COLO668 (cell line): ENCODE measurements around the gene BCAT1.
"Not testable (repeated sequence)": the region's sequence is repeated elsewhere in the genome, so short reads cannot be mapped to it uniquely, and the experiment has no call there.

Source experiments
- DNase-seq: peaks from one replicate; lab custom pipeline; 2025; ENCODE audit not compliant: unreplicated experiment; lab: John Stamatoyannopoulos, UW

The BCAT1 gene

DNA sequence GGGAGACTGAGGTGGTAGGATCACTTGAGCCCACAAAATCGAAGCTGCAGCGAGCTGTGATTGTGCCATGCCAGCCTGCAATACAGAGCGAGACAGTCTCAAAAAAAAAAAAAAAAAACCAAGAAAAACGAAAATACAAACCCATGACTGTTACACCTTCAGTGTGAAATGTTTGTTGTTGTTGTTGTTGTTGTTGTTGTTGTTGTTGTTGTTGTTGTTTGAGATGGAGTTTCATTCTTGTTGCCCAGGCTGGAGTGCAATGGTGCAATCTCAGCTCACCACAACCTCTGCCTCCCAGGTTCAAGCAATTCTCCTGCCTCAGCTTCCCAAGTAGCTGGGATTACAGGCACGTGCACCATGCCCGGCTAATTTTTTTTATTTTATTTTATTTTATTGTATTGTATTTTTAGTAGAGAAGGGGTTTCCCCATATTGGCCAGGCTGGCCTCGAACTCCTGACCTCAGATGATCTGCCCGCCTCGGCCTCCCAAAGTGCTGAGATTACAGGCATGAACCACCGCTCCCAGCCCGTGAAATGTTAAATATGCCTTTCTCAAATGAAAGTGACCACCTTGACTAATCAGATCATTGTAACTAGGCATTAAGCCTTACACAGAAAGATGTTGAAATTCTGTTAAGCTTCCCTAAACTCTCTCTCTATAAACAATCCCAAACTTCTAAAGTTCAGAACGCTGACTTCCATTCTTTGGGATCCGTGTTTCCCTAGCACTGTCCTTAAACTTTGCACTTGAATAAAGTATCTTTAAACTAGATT lies 20.2 kb downstream of the BCAT1 start:
- not testable (repeated sequence) for DNase-seq

DNA sequence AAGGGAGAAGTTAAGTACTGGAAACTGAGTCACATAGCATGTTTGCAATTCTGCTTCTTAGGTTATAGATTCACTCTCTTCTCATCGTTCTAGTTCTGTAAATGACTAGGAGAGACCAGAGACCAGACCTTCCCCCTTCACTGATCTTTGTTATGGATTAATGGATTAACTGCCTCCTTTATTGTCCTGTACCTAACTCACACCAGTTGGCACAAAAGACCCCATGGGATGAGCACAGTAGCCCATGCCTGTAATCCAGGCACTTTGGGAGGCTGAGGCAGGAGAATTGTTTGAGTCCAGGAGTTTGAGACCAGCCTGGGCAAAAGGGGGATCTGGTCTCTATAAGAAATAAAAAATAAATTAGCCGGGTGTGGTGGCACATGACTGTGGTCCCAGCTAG lies 20.8 kb downstream of the BCAT1 start:
- DNase-seq, result no peak

DNA sequence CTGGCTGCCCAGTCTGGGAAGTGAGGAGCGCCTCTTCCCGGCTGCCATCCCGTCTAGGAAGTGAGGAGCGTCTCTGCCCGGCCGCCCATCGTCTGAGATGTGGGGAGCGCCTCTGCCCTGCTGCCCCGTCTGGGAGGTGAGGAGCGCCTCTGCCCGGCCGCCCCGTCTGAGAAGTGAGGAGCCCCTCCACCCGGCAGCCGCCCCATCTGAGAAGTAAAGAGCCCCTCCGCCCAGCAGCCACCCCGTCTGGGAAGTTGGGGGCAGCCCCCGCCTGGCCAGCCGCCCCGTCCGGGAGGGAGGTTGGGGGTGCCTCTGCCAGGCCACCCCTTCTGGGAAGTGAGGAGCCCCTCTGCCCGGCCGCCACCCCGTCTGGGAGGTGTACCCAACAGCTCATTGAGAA lies 22.8 kb downstream of the BCAT1 start:
- DNase-seq, result not testable (repeated sequence)

DNA sequence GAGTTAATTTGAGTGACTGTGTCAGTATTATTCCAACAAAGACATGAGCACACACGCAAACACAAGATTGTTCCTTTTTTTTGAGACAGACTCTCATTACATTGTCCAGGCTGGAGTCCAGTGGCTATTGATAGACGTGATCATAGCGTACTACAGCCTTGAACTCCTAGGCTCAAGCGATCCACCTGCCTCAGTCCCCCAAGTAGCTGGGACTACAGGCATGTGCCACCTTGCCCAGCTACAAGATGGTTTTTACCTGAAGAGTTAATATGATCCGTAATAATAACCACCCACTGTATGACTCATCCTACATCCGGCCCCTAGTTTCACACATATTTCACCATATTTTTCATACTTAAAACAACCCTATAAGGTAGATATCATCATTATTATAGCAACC lies 26.8 kb downstream of the BCAT1 start:
- no peak for DNase-seq

DNA sequence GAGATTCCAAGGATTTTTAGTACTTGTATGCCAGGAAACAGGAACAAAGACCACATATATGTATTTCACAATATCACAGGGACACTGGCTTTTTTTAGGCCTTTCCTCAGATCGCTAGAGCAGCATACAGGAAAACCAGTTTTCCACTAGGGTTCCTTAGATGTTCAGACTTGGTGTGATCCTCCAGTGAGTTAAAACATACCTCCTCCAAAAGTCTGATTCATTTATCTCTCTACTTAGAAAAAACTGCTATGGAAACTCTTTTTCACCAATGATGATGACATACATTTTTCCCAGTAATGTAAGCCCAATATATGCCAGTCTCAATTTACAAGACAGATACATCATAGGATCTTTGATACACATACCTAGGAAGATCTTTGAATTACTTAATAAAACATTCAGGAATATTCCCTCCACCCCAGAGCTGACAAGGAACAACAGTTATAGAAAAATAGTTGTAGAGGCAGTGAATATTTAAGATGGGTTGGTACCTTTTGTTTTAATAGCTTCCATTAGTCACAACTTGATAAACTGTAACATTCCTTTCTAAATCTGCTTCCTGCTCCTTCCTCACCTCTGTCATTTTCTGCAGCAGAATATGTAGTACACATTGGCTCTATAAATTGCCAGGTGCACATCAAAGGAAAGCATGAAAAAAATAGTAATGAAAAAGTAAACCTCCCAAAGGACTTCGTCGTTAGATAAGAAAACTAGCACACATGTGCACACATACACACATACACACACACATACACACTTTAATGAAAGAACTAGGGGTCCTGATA lies 27.5 kb downstream of the BCAT1 start:
- DNase-seq, result no peak

DNA sequence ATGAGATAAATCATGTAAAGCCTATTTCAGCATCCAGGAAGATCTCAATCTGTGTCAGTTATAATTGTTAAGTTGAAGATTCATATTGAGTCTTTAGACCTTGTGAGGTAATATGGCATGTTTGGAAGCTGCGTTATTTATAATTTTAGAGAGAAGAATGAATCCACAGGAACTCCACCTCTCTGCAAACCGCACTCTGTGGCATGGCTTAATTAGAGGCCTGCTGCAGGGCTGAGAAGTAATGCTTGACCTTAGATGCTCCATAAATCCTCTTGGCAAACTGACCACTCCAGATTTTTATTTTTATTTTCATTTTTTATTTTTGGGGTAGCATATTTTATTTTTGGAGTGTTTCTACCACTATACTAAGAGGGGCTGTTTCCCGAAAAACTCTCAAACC lies 28.8 kb downstream of the BCAT1 start:
- no peak for DNase-seq

DNA sequence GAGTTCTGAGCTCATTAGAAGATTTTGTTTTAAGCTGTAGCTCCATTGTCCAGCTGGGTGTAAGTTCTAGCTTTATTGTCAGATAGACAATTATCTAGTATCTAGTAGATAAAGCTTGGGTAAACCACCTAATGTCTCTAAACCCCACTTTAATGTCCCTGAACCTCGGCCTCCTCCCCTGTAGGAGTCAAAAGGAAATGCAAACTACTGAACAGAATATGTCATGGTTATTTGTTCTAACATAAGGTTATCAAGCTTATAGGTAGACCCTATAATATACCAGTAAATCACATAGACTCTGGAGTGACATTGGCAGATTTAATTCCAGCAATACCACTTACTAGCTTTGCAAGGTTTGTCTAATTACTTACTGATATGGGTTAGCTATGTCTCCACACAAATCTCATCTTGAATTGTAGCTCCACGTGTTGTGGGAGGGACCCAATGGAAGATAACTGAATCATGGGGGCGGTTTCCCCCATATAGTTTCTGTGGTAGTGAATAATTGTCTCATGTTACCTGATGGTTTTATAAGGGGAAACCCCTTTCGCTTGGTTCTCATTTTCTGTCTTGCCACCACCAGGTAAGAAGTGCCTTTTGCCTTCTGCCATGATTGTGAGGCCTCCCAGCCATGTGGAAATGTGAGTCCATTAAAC lies 29.4 kb downstream of the BCAT1 start:
- no peak for DNase-seq

DNA sequence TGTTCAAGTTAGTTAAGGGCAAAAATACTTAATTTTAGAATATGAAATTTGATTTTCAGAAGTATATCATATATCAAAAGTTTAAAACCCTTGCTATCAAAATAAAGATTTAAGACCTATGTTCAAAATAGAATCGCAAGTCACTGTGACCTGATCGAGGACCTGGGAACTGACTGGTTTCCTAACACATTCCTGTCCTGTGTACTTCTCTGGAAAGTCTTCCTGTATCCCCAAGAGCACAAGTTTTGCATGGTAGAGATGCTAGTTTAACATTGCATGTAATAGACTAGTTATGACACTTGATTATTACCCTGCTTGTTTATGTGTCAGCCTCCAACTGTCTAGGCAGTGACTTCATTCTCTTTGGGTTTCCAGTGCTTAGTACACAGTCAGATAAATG lies 30.3 kb downstream of the BCAT1 start:
- DNase-seq, result no peak

DNA sequence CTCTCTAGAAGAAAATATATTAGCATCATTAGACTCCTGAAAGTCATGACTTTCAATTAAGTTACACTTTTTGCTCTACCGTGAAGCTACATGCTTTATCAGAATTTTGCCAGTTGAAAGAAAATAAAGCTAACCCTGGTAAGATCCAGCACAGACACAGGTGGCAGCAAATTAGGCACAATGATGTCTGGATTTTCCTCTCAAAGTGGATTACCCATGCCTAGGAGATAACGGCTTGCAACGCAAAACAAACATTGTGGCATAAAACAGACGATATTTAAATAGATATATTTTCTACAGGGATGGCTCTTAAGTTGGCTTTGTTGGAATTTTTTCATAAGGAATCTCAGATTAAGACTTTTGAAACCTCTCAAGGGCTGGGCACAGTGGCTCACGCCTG lies 33.4 kb downstream of the BCAT1 start:
- no peak for DNase-seq

DNA sequence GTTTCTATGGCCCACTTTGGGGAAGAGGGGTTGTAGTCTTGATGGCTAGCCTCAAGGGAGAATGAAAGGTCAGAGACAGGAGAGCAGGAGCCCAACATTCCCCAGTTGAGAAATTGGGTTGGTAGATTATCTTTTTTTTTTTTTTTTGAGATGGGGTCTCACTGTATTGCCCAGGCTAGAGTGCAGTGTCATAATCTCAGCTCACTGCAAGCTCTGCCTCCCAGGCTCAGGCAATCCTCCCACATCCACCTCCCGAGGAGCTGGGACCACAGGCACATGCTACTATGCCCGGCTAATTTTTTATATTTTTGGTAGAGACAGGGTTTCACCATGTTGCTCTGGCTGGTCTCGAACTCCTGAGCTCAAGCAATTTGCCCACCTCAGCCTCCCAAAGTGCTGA lies 34.9 kb downstream of the BCAT1 start:
- DNase-seq, result no peak

DNA sequence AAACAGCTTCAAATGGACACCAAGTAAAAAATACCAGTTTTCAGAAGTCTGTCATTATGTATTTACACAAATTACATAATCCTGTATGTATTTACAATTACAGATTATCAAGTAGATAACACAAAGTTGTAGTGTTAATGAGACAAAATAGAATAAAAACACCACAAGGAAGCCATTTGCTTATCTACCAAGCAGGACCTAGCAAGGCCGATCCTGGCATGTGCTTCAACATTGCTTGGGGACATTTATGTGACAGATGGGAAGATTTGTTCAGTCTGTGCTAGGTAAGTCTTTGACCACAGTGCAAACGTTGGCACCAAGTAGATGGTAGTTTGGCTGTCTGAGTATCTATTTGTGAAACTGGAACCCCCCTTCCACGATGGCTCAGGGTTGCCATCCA lies 35.8 kb downstream of the BCAT1 start:
- DNase-seq, result no peak

DNA sequence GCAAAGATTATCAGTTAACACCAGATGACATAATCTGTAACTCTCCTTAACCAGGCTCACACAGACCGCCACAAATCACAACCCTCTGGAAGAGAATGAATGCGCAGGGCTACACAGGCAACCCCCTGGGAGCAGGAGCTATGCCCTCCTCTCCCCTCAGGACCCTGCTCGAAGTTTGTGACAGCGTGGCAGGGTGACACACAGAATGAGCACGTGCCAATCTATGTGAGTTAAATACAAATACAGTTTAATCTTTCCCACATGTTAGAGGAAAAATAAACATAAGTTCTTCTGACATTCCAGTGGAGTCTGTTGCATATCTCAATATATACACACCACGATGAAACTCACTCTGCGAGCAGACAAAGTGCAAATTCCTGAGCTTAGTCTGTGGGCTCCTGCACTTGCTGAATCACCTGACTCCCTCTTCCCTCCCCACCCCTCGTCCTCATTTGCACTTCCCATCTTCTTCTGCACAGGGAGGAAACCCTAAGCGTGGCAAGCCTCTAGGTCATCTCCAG lies 37.6 kb downstream of the BCAT1 start:
- no peak for DNase-seq

DNA sequence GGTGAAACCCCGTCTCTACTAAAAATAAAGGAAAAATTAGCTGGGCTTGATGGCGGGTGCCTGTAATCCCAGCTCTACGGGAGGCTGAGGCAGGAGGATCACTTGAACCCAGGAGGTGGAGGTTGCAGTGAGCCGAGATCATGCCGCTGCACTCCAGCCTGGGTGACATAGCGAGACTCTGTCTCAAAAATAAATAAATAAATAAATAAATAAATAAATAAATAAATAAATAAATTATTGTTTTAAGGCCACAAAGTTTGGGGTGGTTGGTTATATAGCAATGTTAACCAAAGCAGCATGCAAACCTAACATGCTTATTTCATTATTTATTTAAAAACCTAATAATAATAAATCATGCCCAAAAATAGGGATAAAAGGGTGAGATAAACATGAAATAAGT lies 38.7 kb downstream of the BCAT1 start:
- not testable (repeated sequence) for DNase-seq

DNA sequence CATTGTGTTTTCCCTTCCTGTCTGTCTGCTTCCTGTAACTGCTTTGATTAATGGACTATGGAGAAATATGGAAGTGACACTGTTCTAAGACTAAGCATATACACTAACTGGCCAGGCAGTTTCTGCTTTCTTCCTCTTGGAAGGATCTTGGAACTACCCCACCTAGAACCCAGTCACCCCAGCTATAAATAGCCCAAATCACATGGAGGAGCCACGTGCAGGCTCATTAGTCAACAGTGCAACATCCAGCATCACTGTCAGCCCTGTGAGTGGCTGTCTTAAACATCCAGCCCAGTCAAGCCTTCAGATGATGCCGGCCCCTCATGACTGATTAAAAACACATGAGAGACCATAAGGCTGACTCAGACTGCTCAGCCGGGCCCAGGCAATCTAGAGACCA lies 39.2 kb downstream of the BCAT1 start:
- DNase-seq, result no peak

DNA sequence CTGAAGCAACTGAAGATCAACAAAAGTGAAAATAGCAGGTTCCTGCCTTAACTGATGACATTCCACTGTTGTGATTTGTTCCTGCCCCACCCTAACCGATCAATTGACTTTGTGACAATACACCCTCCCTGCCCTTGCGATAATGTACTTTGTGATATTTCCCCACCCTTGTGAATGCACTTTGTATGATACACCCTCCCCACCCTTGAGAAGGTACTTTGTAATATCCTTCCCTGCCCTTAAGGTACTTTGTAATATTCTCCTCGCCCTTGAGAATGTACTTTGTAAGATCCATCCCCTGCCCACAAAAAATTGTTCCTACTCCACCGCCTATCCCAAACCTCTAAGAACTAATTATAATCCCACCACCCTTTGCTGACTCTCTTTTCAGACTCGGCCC lies 41.4 kb downstream of the BCAT1 start:
- DNase-seq, result no peak

DNA sequence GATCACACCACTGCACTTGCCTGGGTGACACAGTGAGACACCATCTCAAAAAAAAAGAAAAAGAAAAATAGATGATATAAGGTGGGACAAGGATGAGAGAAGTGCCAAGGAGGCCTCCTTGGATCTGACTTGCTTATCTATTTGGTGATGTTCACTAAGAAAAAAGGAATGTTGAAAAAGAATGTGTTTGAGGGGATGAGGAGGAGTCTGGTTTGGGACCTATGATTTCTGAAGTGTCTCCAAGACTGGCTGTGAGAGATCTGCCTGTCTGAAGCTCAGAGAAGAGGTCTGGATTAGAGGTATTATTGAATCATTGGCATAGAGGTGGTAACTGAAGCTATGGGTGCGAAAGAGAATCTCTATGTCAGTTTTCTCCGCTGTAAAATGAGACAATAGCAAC lies 42.8 kb downstream of the BCAT1 start:
- DNase-seq, result no peak

DNA sequence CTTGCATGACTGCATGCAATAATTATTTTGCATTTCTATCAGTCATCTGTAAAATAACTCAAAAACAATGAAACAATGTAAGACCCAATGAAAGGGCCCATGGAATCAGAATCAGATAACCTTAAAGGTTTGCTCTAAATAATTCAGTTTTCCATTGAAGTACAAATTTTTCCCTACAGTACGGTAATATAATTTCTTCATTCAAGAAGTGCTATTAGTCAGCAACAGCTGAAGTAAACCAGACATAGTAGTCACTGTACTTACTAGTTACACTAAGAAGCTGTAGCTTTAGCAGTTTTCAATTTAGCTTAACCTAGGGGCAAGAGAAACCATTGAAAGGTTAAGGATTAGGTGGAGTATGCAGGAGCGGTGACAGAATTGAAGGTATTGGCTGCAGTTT lies 43.5 kb downstream of the BCAT1 start:
- DNase-seq, result no peak

DNA sequence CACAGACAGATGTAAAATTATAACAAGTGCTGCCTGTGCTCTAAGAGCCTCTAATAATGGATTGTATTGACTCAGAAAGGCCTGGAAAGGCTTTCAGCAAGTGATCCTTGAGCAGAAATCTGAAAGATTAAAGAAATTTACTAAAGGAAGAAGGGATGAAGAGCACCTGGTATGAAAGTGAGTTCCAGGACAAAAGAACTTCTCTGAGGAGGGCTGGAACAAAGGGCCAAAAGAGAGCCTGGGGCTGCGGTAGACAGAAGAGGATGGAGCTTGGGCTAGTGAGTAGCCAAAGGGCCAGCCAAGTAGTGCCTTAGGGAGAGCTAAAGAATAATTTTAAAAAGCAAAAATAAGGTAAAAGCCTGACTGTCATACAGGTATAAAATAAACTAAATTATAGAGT lies 44.0 kb downstream of the BCAT1 start:
- no peak for DNase-seq

DNA sequence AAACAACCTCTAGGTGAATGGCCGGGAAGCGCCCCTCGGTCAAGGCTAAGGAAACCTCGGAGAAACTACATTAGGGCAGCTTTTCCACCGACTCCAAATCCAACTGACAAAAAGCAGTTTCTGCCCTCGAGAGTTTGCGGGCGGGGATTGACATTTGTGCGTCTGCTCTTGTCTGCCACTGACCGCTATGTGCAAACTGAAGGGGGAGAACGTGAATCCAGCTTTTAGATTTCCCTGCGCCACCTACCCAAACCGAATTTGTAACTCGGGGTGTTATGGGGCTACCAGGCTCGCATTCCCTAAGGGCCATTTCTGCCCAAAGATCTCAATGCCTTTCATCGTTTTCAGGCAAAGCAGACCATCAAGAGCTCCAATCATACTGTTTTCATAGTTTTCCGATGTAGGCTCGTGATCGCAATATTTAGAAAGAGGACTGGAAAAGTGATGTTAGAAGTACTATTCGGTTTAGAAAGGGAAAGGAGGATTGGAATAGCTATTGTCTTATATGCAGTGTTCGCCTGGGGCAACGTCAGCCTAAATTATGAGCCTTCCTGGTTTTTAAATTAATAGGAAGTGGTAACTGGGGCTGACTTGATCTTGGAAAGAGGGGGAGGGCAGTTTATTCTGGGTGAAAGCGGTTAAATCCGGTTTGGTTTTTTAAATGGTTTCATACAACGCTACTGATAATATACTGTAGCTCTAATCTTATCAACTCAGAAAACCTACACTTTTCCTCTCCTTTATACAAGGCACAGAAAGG lies 45.4 kb downstream of the BCAT1 start:
- DNase-seq, result no peak

DNA sequence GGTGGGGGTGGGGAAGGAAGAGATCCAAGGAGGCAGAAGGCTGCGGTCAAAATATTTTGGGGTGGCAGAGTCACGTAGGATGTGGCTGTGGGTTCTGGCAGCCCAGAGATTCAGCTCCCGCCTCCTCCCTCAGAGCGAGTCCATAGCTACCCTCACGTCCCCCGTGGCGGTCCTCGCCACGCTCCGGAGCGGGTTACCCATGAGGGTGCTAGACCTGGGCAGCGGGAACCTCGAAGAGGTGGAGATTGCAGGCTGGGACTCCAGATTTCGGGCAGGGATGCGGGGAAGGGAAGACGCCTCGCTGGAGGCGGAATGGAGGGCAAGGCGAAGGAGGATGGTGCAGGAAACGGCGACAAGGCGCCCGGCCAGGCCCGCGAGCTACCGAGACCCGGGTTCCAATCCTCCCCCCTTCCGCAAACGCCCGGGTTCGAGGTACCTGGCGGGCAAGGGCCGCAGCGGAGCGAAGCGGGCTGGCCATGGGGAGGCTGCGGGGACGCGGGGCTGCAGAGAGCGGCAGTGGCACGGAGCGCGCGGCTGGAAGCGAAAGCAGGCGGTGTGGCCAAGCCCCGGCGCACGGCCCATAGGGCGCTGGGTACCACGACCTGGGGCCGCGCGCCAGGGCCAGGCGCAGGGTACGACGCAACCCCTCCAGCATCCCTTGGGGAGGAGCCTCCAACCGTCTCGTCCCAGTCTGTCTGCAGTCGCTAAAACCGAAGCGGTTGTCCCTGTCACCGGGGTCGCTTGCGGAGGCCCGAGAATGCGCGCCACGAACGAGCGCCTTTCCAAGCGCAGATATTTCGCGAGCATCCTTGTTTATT lies 46.2 kb downstream of the BCAT1 start:
- DNase-seq, result peak; percentile 5
